ENCODE data around the gene RTCA.
"Not testable (repeated sequence)": the region's sequence is repeated elsewhere in the genome, so short reads cannot be mapped to it uniquely, and the experiment has no call there.

RTCA gene

GRCh38 chr1:100261686-100262085, 4.3 kb upstream of the RTCA start:
- DNase-seq (ENCODE audit: low spot score), result no peak

- not testable (repeated sequence) for DNase-seq (ENCODE audit: low spot score)
Observed at GRCh38 chr1:100264081-100264480, 1.9 kb upstream of the RTCA start.

GRCh38 chr1:100265562-100265930, 470 bp upstream of the RTCA start:
- DNase-seq (ENCODE audit: low spot score), result peak; percentile 21

GRCh38 chr1:100266741-100267140, 725 bp downstream of the RTCA start:
- no peak for DNase-seq (ENCODE audit: low spot score)

- no peak for DNase-seq (ENCODE audit: low spot score)
Observed at GRCh38 chr1:100267284-100267683, 1.3 kb downstream of the RTCA start.

GRCh38 chr1:100268202-100268601, 2.2 kb downstream of the RTCA start:
- DNase-seq (ENCODE audit: low spot score), result no peak

- DNase-seq (ENCODE audit: low spot score), result peak; percentile 6
Observed at GRCh38 chr1:100277866-100278265, 11.8 kb downstream of the RTCA start.

GRCh38 chr1:100279358-100279923, 13.4 kb downstream of the RTCA start:
- DNase-seq (ENCODE audit: low spot score), result no peak

GRCh38 chr1:100279954-100280682, 14.1 kb downstream of the RTCA start:
- DNase-seq (ENCODE audit: low spot score), result no peak

- DNase-seq (ENCODE audit: low spot score), result no peak
Observed at GRCh38 chr1:100284591-100284990, 18.6 kb downstream of the RTCA start.

- DNase-seq (ENCODE audit: low spot score), result no peak
Observed at GRCh38 chr1:100287162-100287561, 21.1 kb downstream of the RTCA start.

GRCh38 chr1:100290291-100290690, 24.3 kb downstream of the RTCA start:
- DNase-seq (ENCODE audit: low spot score), result no peak

- DNase-seq (ENCODE audit: low spot score), result no peak
Observed at GRCh38 chr1:100292711-100293110, 26.7 kb downstream of the RTCA start.

GRCh38 chr1:100296140-100296539, 30.1 kb downstream of the RTCA start:
- no peak for DNase-seq (ENCODE audit: low spot score)

GRCh38 chr1:100296997-100297396, 31.0 kb downstream of the RTCA start:
- DNase-seq (ENCODE audit: low spot score), result not testable (repeated sequence)

GRCh38 chr1:100298512-100298911, 32.5 kb downstream of the RTCA start:
- no peak for DNase-seq (ENCODE audit: low spot score)

GRCh38 chr1:100299521-100300222, 33.7 kb downstream of the RTCA start:
- no peak for DNase-seq (ENCODE audit: low spot score)

- DNase-seq (ENCODE audit: low spot score), result no peak
Observed at GRCh38 chr1:100300691-100301090, 34.7 kb downstream of the RTCA start.

- no peak for DNase-seq (ENCODE audit: low spot score)
Observed at GRCh38 chr1:100302739-100303138, 36.7 kb downstream of the RTCA start.

- no peak for DNase-seq (ENCODE audit: low spot score)
Observed at GRCh38 chr1:100304227-100304626, 38.2 kb downstream of the RTCA start.

GRCh38 chr1:100304921-100305320, 38.9 kb downstream of the RTCA start:
- no peak for DNase-seq (ENCODE audit: low spot score)

GRCh38 chr1:100305954-100306353, 39.9 kb downstream of the RTCA start:
- DNase-seq (ENCODE audit: low spot score), result no peak

- DNase-seq (ENCODE audit: low spot score), result no peak
Observed at GRCh38 chr1:100306735-100307313, 40.8 kb downstream of the RTCA start.

Measured in SW480 (cell line).